GM12878 (cell line): ENCODE results near the gene SLC5A10.

Source experiments
- BMI1 ChIP-seq: fragments of 450-650 bp; IDR thresholded peaks from 2 replicates; pipeline ENCODE4 v1.6.1; 2016; ENCODE audit warnings: mild to moderate bottlenecking, moderate library complexity, borderline replicate concordance
- CBX3 ChIP-seq: fragments of 200-600 bp; sonication (generic); IDR thresholded peaks from 2 replicates; pipeline ENCODE4 v1.6.1; 2016; ENCODE audit warnings: low read depth, borderline replicate concordance
- CREB1 ChIP-seq: IDR thresholded peaks from 2 replicates; pipeline ENCODE4 v1.6.1; 2012; ENCODE audit warnings: low read depth, mild to moderate bottlenecking, inconsistent platforms
- CTCF ChIP-seq, 3 experiments: IDR thresholded peaks in 2 of 3; conservative IDR thresholded peaks in 1 of 3; 2 replicates each; pipeline ENCODE4 v1.5.1; 2011; ENCODE audit warnings: low read depth in 3 of 3, low read length in 3 of 3, mild to moderate bottlenecking in 3 of 3, control low read depth in 2 of 3, moderate library complexity in 2 of 3, inconsistent platforms in 1 of 3, mixed read lengths in 1 of 3; ENCODE audit not compliant: control insufficient read depth in 2 of 3, insufficient read depth in 1 of 3; ENCODE audit errors: extremely low read depth in 1 of 3
- EP300 ChIP-seq, 2 experiments: fragments of 150-350 bp in 1 of 2; IDR thresholded peaks; 2 replicates each; pipeline ENCODE4 v1.6.1; 2011 to 2012; ENCODE audit warnings: low read depth in 2 of 2, low read length in 2 of 2, borderline replicate concordance in 1 of 2, improper control_type of control experiment in 1 of 2, inconsistent platforms in 1 of 2; ENCODE audit not compliant: control insufficient read depth in 1 of 2
- ESRRA ChIP-seq: IDR thresholded peaks from 2 replicates; pipeline ENCODE4 v1.6.1; 2012; ENCODE audit warnings: mild to moderate bottlenecking, low read length, improper control_type of control experiment
- MAX ChIP-seq: IDR thresholded peaks from 2 replicates; pipeline ENCODE4 v1.6.1; 2012; ENCODE audit warnings: low read depth, low read length, improper control_type of control experiment
- MTA2 ChIP-seq: fragments of 450-650 bp; IDR thresholded peaks from 2 replicates; pipeline ENCODE4 v1.6.1; 2016; ENCODE audit warnings: low read depth, mild to moderate bottlenecking, moderate library complexity
- SIN3A ChIP-seq: IDR thresholded peaks from 2 replicates; pipeline ENCODE4 v1.6.1; 2012; ENCODE audit warnings: low read depth, low read length, improper control_type of control experiment
- SMC3 ChIP-seq: IDR thresholded peaks from 2 replicates; pipeline ENCODE4 v1.6.1; 2011; ENCODE audit warnings: low read length, improper control_type of control experiment, borderline replicate concordance
- SREBF1 ChIP-seq: IDR thresholded peaks from 2 replicates; pipeline ENCODE4 v1.6.1; 2012; ENCODE audit warnings: mild to moderate bottlenecking, low read length
- YY1 ChIP-seq: IDR thresholded peaks from 2 replicates; pipeline ENCODE4 v1.6.1; 2011; ENCODE audit warnings: low read depth, mild to moderate bottlenecking, low read length

- TF ChIP-seq BMI1 (no peak), SREBF1 (no peak), CBX3 (no peak), MAX (no peak), CTCF (IDR thresholded peaks at IDR 0.05 in 2 of 3, conservative IDR thresholded peaks at IDR 0.05 in 1 of 3; ENCODE audit: control insufficient read depth in 2 of 3, extremely low read depth in 1 of 3, insufficient read depth in 1 of 3, low read depth in 3 of 3, low read length in 3 of 3) (no peak), SIN3A (no peak), EP300 (IDR thresholded peaks at IDR 0.05; ENCODE audit: borderline replicate concordance in 1 of 2, control insufficient read depth in 1 of 2, low read depth in 2 of 2, low read length in 2 of 2) (no peak), SMC3 (no peak), ESRRA (no peak), YY1 (no peak), CREB1 (no peak), MTA2 (no peak)
These were observed 67.3 kb downstream of the SLC5A10 start for GRCh38 chr17:19019041-19019941.
